Activated CD4-positive, alpha-beta memory T cell treated with anti-CD3 and anti-CD28 coated beads for 36 hours (primary cell): ENCODE measurements around the gene SCARF2. TPM values are rescaled to one million over a fixed set of nuclear protein-coding genes. Genes with fewer than 3 reads are reported as not detected.
"Not testable (repeated sequence)": the region's sequence is repeated elsewhere in the genome, so short reads cannot be mapped to it uniquely, and the experiment has no call there.

Source experiments
- CTCF ChIA-PET: fragments of 350-600 bp; sonication (Branson Sonifier 250); formaldehyde crosslinking; loops from one replicate; lab custom pipeline; 2021; ENCODE audit warnings: antibody characterized with exemption, inconsistent platforms; lab: Charles Lee
- POLR2A ChIA-PET: fragments of 350-600 bp; sonication (Branson Sonifier 250); formaldehyde crosslinking; loops from one replicate; lab custom pipeline; 2021; ENCODE audit warnings: antibody characterized with exemption; lab: Charles Lee
- DNase-seq: peaks from one replicate; pipeline ENCODE4 v3.0.0-alpha.2; 2020
- H3K27ac Mint-ChIP-seq: one replicate; pipeline ENCODE4 v1.8.0; 2021; ENCODE audit warnings: mixed read lengths
- H3K27me3 Mint-ChIP-seq: one replicate; pipeline ENCODE4 v1.8.0; 2021; ENCODE audit warnings: mixed read lengths
- H3K36me3 Mint-ChIP-seq: one replicate; pipeline ENCODE4 v1.8.0; 2021; ENCODE audit warnings: mixed read lengths
- H3K4me1 Mint-ChIP-seq: one replicate; pipeline ENCODE4 v1.8.0; 2021; ENCODE audit warnings: low read depth, mixed read lengths
- H3K4me3 Mint-ChIP-seq: one replicate; pipeline ENCODE4 v1.8.0; 2021; ENCODE audit warnings: mild to moderate bottlenecking, mixed read lengths
- H3K9me3 Mint-ChIP-seq: one replicate; pipeline ENCODE4 v1.8.0; 2021; ENCODE audit warnings: mixed read lengths
- intact Hi-C: fragments of 100-400 bp; cut with micrococcal nuclease; formaldehyde crosslinking; loops from one replicate; pipeline ENCODE4 v1.15.1; 2023
- total RNA-seq, 2 experiments: library from RNA; stranded (reverse); gene quantifications; one replicate each; pipeline ENCODE4 v1.2.3, GENCODE V29; 2021

SCARF2 gene
- total RNA-seq, result under 1 TPM; 0.43 to 0.70 TPM

- Mint-ChIP-seq H3K9me3 (no peaks in the 10 kb centered on the region), H3K27me3 (peaks cover 37% of the 10 kb centered on the region), H3K36me3 (peaks cover 3% of the 10 kb centered on the region), H3K27ac (no peak within 1 kb of the TSS), H3K4me1 (peaks cover 14% of the 10 kb centered on the region), H3K4me3 (peak within 1 kb of the TSS; percentile 30)
- CTCF ChIA-PET, result no interaction called here
- no peak for DNase-seq
- intact Hi-C loops, result loop anchor here (2.0 kb wide), 1 partner anchor 17 kb away; no protein-coding TSS in a partner anchor
- POLR2A ChIA-PET, result interaction anchor here (0.6 to 1.1 kb wide), 3 partner anchors 9 to 27 kb away, joined by 3 to 4 read pairs (median 3); no protein-coding TSS in a partner anchor
These were observed at the start of gene SCARF2 for GRCh38 chr22:20437613-20438426. Gene SCARF2 (minus strand): TSS chr22:20437825. CDS start chr22:20437754, 71 bp downstream.

- intact Hi-C loops, result no loop called here
- ChIA-PET POLR2A (no interaction called here), CTCF (no interaction called here)
- DNase-seq, result no peak
- H3K4me3 Mint-ChIP-seq, result no peak overlapping the region
- H3K4me1 Mint-ChIP-seq, result peaks cover 27% of the 10 kb centered on the region
- no peaks in the 10 kb centered on the region for H3K27me3 Mint-ChIP-seq
- H3K27ac Mint-ChIP-seq, result no peak overlapping the region
- no peaks in the 10 kb centered on the region for H3K9me3 Mint-ChIP-seq
- peaks cover 14% of the 10 kb centered on the region for H3K36me3 Mint-ChIP-seq
These were observed 48.6 kb upstream of the SCARF2 start for GRCh38 chr22:20486229-20486628.

GRCh38 chr22:20484948-20485683, 47.5 kb upstream of the SCARF2 start:
- intact Hi-C loops, result no loop called here
- Mint-ChIP-seq H3K9me3 (no peaks in the 10 kb centered on the region), H3K4me3 (no peak overlapping the region), H3K4me1 (peaks cover 17% of the 10 kb centered on the region), H3K27ac (no peak overlapping the region), H3K36me3 (peaks cover 14% of the 10 kb centered on the region), H3K27me3 (no peaks in the 10 kb centered on the region)
- CTCF ChIA-PET, result interaction anchor here (0.7 to 1.5 kb wide), 2 partner anchors 29 to 536 kb away, joined by 3 read pairs; no protein-coding TSS in a partner anchor
- POLR2A ChIA-PET, result no interaction called here
- DNase-seq, result no peak

GRCh38 chr22:20483771-20484170, 46.1 kb upstream of the SCARF2 start:
- POLR2A ChIA-PET, result no interaction called here
- DNase-seq, result no peak
- Mint-ChIP-seq H3K36me3 (peaks cover 10% of the 10 kb centered on the region), H3K4me1 (peaks cover 15% of the 10 kb centered on the region), H3K4me3 (no peak overlapping the region), H3K9me3 (no peaks in the 10 kb centered on the region), H3K27ac (no peak overlapping the region), H3K27me3 (no peaks in the 10 kb centered on the region)
- CTCF ChIA-PET, result interaction anchor here (1.5 kb wide), 1 partner anchor 27 kb away, joined by 3 read pairs; no protein-coding TSS in a partner anchor
- intact Hi-C loops, result no loop called here

- CTCF ChIA-PET, H3K36me3 Mint-ChIP-seq, POLR2A ChIA-PET, H3K27ac Mint-ChIP-seq, intact Hi-C loops, H3K4me3 Mint-ChIP-seq, H3K9me3 Mint-ChIP-seq, DNase-seq, H3K27me3 Mint-ChIP-seq: not testable (repeated sequence)
- peaks cover 11% of the 10 kb centered on the region for H3K4me1 Mint-ChIP-seq
These were observed 45.5 kb upstream of the SCARF2 start for GRCh38 chr22:20483143-20483506.

GRCh38 chr22:20479612-20480196, 42.1 kb upstream of the SCARF2 start:
- CTCF ChIA-PET, result no interaction called here
- no peak overlapping the region for H3K27ac Mint-ChIP-seq
- H3K4me1 Mint-ChIP-seq, result peaks cover 29% of the 10 kb centered on the region

GRCh38 chr22:20478059-20478458, 40.4 kb upstream of the SCARF2 start:
- H3K36me3 Mint-ChIP-seq, DNase-seq, intact Hi-C loops, POLR2A ChIA-PET, H3K4me3 Mint-ChIP-seq, H3K27me3 Mint-ChIP-seq, H3K9me3 Mint-ChIP-seq, CTCF ChIA-PET, H3K27ac Mint-ChIP-seq: not testable (repeated sequence)
- H3K4me1 Mint-ChIP-seq, result peaks cover 34% of the 10 kb centered on the region

More at GRCh38 chr22:20479612-20480196, 42.1 kb upstream of the SCARF2 start:
- no peaks in the 10 kb centered on the region for H3K27me3 Mint-ChIP-seq
- no peaks in the 10 kb centered on the region for H3K9me3 Mint-ChIP-seq
- no peak overlapping the region for H3K4me3 Mint-ChIP-seq
- intact Hi-C loops, result no loop called here
- POLR2A ChIA-PET, result no interaction called here
- DNase-seq, result no peak
- H3K36me3 Mint-ChIP-seq, result peaks cover 6% of the 10 kb centered on the region

- DNase-seq, POLR2A ChIA-PET, H3K27me3 Mint-ChIP-seq, H3K9me3 Mint-ChIP-seq, H3K36me3 Mint-ChIP-seq: not testable (repeated sequence)
- H3K4me3 Mint-ChIP-seq, result peak overlapping the region; percentile 56
- peak overlapping the region; percentile 87 for H3K27ac Mint-ChIP-seq
- intact Hi-C loops, result loop anchor here (1.0 to 2.0 kb wide), 2 partner anchors 21 to 75 kb away; no protein-coding TSS in a partner anchor
- CTCF ChIA-PET, result interaction anchor here (1.5 kb wide), 1 partner anchor 88 kb away, joined by 3 read pairs; no protein-coding TSS in a partner anchor
- peaks cover 39% of the 10 kb centered on the region for H3K4me1 Mint-ChIP-seq
These were observed 37.9 kb upstream of the SCARF2 start for GRCh38 chr22:20475569-20475968.

- intact Hi-C loops, result loop anchor here (1.0 to 2.0 kb wide), 2 partner anchors 21 to 76 kb away; no protein-coding TSS in a partner anchor
- peaks cover 37% of the 10 kb centered on the region for H3K4me1 Mint-ChIP-seq
- H3K27ac Mint-ChIP-seq, result peak overlapping the region; percentile 87
- CTCF ChIA-PET, result interaction anchor here (1.0 to 1.5 kb wide), 3 partner anchors 19 to 89 kb away, joined by 3 to 6 read pairs (median 3); no protein-coding TSS in a partner anchor
- DNase-seq, result no peak
- H3K4me3 Mint-ChIP-seq, result peak overlapping the region; percentile 56
- no peaks in the 10 kb centered on the region for H3K9me3 Mint-ChIP-seq
- POLR2A ChIA-PET, result no interaction called here
- peaks cover 10% of the 10 kb centered on the region for H3K36me3 Mint-ChIP-seq
- no peaks in the 10 kb centered on the region for H3K27me3 Mint-ChIP-seq
These were observed 37.5 kb upstream of the SCARF2 start for GRCh38 chr22:20475115-20475436.

- peaks cover 41% of the 10 kb centered on the region for H3K4me1 Mint-ChIP-seq
- no peak overlapping the region for H3K4me3 Mint-ChIP-seq
- intact Hi-C loops, result no loop called here
- ChIA-PET POLR2A (interaction anchor here (2.0 kb wide), 1 partner anchor 9 kb away, joined by 5 read pairs; no protein-coding TSS in a partner anchor), CTCF (interaction anchor here (0.6 to 1.4 kb wide), 4 partner anchors 11 to 195 kb away, joined by 3 to 4 read pairs (median 4); no protein-coding TSS in a partner anchor)
- peak overlapping the region; percentile 51 for H3K27ac Mint-ChIP-seq
- H3K9me3 Mint-ChIP-seq, result no peaks in the 10 kb centered on the region
- H3K27me3 Mint-ChIP-seq, result no peaks in the 10 kb centered on the region
- H3K36me3 Mint-ChIP-seq, result peaks cover 17% of the 10 kb centered on the region
- DNase-seq, result no peak
These were observed 35.2 kb upstream of the SCARF2 start for GRCh38 chr22:20472629-20473442.

GRCh38 chr22:20471126-20471833, 33.7 kb upstream of the SCARF2 start:
- Mint-ChIP-seq H3K4me3 (no peak overlapping the region), H3K36me3 (peaks cover 17% of the 10 kb centered on the region), H3K27me3 (no peaks in the 10 kb centered on the region), H3K9me3 (no peaks in the 10 kb centered on the region), H3K27ac (peak overlapping the region; percentile 34), H3K4me1 (peaks cover 47% of the 10 kb centered on the region)
- intact Hi-C loops, result no loop called here
- ChIA-PET POLR2A (no interaction called here), CTCF (no interaction called here)
- no peak for DNase-seq
